HG03139 (cell line): ENCODE measurements around the gene CDH6.
"Not testable (repeated sequence)": the region's sequence is repeated elsewhere in the genome, so short reads cannot be mapped to it uniquely, and the experiment has no call there.

Experiments
- ATAC-seq: cut with Tn5 transposase; IDR thresholded peaks from one replicate; pipeline ENCODE4 v1.9.1; 2021; ENCODE audit not compliant: unreplicated experiment

CDH6 gene

GRCh38 chr5:31322946-31323345 is 129.5 kb downstream of the CDH6 start:
- no peak for ATAC-seq

DNA sequence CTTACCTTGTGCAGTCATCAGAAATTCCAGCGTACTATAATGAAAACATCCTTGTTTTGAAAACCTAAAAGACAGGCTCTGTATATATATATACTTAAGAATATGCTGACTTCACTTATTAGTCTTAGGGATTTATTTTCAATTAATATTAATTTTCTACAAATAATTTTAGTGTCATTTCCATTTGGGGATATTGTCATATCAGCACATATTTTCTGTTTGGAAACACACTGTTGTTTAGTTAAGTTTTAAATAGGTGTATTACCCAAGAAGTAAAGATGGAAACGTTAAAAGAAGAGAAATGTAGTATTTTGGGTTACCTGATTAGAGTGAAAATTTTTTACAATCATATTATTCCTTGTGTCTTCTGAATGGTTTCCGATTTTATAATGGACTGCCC is 131.4 kb downstream of the CDH6 start:
- ATAC-seq, result no peak

DNA sequence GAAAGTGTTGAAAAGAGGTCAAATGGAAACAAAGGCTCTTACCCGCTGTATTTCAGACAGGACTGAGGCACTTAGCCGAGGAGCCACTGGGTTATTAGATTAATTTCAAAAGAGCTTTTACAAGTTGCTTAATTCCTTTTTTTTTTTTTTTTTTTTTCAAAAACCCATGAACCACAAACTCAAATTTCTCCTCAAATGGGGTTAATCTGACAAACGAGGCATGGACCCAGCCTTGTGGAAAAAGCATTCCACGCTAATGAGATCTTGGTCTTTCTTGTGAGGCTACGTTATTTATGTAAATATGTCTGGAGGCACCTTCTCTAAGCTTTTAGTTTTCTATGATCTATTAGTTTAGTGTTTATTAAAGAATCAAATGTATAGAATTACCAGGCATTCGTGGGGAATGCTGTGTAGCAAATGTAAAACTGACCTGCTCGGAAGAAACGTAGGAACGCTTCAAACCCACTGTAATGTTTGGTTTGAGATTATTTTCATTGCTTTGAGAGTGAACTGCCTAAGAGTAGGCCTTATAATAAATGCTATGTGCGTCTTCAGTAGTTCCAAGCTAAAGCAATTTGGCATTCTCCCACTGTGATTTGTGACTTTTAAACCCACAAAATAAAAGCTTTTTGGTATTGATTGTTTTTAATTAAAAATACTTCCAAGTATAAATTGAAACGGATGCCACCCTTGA is 134.7 kb downstream of the CDH6 start:
- no peak for ATAC-seq

DNA sequence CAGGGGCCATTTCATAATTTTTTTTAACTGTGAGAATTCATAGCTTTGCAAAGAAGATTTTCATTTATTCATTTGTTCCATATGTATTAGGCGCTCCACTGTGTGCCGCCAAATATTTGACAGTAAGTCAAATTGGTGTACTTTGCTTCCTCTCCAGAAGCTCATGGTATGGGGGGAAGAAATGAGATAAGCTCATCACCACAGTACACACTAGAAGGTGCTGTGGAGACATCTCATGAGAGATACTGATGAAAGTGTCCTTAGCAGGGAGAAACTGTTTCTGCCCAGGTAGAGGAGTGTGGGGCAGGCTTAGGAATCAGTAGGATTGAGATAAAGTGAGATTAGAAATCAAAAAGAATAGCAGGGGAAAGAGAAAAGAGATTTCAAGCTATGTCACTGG is 136.2 kb downstream of the CDH6 start:
- no peak for ATAC-seq

DNA sequence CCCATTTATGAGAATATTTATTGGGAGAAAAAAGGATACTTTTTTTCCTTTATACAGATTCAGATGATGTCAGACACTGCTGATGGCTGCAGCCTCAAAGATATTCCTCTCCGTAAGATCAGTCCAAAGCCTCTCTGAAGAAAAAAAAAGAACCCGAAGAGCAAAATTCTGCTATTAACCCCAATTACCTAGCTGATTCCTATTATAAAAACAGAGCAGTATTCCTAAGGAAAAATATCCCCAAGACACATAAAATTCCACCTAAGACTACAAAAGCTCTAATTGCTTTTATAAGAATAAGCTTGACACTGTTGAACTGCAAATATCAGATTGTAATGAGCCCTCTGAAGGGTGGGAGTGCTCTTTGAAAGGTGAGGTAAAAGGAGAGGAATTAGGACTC is 138.7 kb downstream of the CDH6 start:
- no peak for ATAC-seq

- no peak for ATAC-seq
Measured at GRCh38 chr5:31333475-31333874, 140.0 kb downstream of the CDH6 start.

GRCh38 chr5:31334061-31334860 is 140.8 kb downstream of the CDH6 start:
- no peak for ATAC-seq

DNA sequence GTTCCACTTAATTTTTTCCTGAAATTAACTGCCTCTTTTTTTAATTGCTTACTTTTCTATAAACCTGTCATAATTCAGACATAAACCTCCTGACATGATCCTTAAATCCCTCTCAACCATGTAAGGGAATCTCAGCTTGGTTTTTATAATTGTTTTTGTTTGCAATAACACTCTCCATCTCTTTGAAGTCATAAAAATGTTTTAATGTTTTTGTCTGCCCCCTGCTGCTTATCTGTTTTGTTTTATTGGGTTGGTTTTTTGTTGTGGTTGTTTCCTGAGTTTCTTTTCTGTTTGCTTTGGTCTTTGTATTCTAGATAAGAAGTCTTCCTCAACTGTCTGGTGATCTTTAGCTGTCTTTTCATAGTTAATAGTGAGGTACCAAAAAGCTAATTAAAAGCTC is 142.0 kb downstream of the CDH6 start:
- ATAC-seq, result no peak

DNA sequence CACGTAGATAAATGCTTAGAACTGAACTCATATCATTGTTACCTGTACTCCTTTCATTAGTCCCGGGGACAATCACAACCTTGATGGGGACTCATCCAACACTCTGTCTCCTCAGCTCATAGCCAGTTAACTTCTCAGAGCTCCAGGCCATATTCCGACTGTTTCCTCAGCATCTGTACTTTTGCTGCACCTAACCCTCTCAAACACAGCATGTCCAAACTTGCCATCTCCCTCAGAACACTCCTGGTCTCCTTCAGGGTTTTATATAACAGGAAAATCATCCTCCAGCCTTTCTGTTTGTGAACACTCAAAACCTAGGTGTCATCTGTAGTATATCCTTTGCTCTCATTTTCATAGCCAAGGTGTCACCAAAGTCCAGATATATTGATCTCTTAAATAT is 150.5 kb downstream of the CDH6 start:
- no peak for ATAC-seq

- no peak for ATAC-seq
Measured at GRCh38 chr5:31346896-31347551, 153.5 kb downstream of the CDH6 start.

- ATAC-seq, result no peak
Measured at GRCh38 chr5:31347552-31347905, 154.0 kb downstream of the CDH6 start.

- ATAC-seq, result no peak
Measured at GRCh38 chr5:31350395-31350794, 156.9 kb downstream of the CDH6 start.

DNA sequence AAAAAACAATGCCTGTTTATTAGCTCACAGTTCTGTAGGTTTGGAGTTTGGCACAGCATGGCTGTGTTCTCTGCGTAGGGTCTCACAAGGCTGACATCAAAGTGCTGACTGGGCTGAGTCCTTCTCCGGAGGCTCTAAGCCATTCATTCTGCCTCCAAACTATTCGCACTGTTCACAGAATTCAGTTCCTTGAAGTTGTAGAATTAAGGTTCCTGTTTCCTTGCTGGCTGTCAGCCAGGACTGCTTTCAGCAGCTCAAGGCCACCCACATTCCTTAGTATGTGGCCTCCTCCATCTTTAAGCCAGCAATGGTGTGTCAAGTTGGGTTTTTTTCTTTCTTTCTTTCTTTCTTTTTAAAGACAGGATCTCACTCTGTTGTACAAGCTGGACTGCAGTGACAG is 161.9 kb downstream of the CDH6 start:
- no peak for ATAC-seq

GRCh38 chr5:31357038-31357437 is 163.6 kb downstream of the CDH6 start:
- no peak for ATAC-seq

DNA sequence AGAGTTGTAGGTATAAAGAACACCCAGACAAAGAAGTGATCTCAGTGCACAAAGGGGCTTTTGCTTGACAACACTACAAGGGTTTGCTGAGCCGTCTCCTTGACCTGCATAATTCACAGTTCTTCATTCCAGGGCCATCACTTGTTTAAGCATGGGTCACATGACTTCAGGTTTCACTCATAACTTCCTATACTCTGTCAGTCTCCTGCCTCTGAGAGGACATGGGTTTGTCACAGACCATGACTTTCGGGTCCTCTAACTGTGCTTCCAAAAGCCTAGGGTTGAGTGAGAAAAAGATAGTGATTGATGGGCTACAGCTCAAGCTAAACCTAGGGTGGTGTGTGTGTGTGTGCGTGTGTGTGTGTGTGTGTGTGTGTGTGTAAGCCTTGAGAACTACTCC is 166.4 kb downstream of the CDH6 start:
- no peak for ATAC-seq

GRCh38 chr5:31361234-31361633 is 167.7 kb downstream of the CDH6 start:
- ATAC-seq, result no peak

- not testable (repeated sequence) for ATAC-seq
Measured at GRCh38 chr5:31361704-31362528, 168.4 kb downstream of the CDH6 start.

- ATAC-seq, result no peak
Measured at GRCh38 chr5:31362529-31362900, 169.0 kb downstream of the CDH6 start.

- no peak for ATAC-seq
Measured at GRCh38 chr5:31362931-31363568, 169.6 kb downstream of the CDH6 start.

DNA sequence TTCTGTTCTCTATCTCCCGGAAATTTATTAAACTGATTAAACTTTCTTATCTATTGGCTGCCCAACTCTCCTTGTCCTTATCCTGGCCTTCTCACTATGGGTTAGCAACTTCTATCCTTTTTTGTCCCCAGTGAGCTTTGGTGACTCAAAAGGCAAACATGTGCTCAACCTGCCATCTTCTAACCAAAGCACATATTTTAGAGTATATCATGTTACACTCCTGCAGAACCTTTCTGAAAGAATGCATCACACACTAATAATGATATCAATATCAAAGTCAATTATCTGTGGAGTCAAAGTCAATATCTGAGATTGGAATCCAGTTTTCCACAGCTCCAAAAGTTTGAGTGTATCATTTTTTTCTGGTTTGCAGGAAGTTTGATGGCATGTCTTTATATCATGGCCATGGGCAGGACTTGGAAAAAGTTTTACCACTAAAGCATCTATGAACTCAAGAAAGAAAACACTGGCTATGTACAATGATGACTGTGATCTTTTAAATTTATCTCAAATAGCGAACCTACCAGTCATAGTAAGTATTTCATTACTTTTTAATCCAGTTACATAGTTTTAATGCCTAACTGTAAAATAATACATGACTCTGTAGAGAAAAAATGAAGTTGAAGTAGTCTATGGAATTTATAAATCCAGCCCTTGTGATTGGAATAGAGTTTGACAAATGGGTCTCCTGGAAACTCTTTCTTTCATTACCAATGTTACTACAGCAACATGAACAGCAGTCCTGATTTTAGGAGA is 171.6 kb downstream of the CDH6 start:
- no peak for ATAC-seq
